ENCODE measurements around the gene ARMC8.

Gene ARMC8

DNA sequence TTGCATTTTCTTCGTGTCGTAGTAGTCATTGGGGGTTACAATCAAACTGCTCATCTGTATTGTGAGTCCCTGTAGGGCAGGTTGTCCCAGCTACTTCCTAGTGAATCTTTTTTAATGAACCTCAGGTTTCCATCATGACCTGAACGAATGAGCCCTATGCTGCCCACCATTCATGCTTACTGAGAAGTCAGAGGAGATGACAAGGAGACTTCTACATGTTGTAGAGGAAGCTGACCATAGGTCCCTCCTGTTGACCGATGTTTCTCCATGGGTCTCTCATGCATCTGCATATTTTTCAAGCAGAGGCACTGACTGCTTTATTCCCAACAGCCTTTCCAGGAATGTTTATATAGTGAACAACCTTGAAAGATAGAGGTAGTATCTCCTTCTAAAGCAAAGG, 147.5 kb downstream of the ARMC8 start:
- no peak for TF ChIP-seq CTCF (conservative IDR thresholded peaks at IDR 0.05; ENCODE audit: low read depth, low read length)
- no peak for DNase-seq (ENCODE audit: low read depth)
- no peak overlapping the region for H3K4me3 ChIP-seq (ENCODE audit: low read depth, low read length)

DNA sequence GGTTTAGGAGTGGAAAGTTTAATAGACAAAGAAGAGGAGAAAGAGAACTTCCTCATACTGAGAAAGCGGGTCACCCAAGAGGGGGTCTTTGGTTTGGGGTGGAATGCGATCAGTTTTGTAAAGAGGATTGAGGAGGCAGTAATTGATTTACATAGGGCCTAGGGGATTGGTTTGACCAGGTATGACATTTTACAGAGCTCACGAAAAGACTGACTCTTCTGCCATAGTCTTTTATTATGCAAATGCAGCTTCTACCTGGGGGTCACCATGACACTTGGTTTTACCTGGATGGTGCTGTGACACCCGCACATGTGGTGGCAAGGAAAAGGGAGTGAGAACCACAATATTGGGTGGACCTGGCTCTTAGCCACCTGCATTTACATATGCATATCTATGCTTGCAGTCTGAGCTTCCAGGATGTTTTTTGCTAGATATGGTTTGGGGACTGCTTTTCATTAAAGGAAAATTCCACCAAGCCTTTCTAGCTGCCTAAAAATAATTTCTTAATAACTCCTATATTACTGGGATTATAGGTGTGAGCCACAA, 149.4 kb downstream of the ARMC8 start:
- H3K4me3 ChIP-seq (ENCODE audit: low read depth, low read length): no peak overlapping the region

GRCh38 chr3:138338244-138338643, 151.1 kb downstream of the ARMC8 start:
- no peak overlapping the region for H3K4me3 ChIP-seq (ENCODE audit: low read depth, low read length)
- TF ChIP-seq CTCF (conservative IDR thresholded peaks at IDR 0.05; ENCODE audit: low read depth, low read length): no peak
- no peak for DNase-seq (ENCODE audit: low read depth)

More for the DNA sequence above, 149.4 kb downstream of the ARMC8 start:
- DNase-seq (ENCODE audit: low read depth): no peak
- no peak for TF ChIP-seq CTCF (conservative IDR thresholded peaks at IDR 0.05; ENCODE audit: low read depth, low read length)

GRCh38 chr3:138338811-138339210, 151.7 kb downstream of the ARMC8 start:
- H3K4me3 ChIP-seq (ENCODE audit: low read depth, low read length): no peak overlapping the region
- TF ChIP-seq CTCF (conservative IDR thresholded peaks at IDR 0.05; ENCODE audit: low read depth, low read length): no peak
- DNase-seq (ENCODE audit: low read depth): no peak

GRCh38 chr3:138340511-138340910, 153.4 kb downstream of the ARMC8 start:
- DNase-seq (ENCODE audit: low read depth): no peak
- no peak overlapping the region for H3K4me3 ChIP-seq (ENCODE audit: low read depth, low read length)
- no peak for TF ChIP-seq CTCF (conservative IDR thresholded peaks at IDR 0.05; ENCODE audit: low read depth, low read length)

- no peak for TF ChIP-seq CTCF (conservative IDR thresholded peaks at IDR 0.05; ENCODE audit: low read depth, low read length)
- DNase-seq (ENCODE audit: low read depth): no peak
- no peak overlapping the region for H3K4me3 ChIP-seq (ENCODE audit: low read depth, low read length)
These were observed 157.7 kb downstream of the ARMC8 start for GRCh38 chr3:138344754-138345153.
